Fibroblast of pulmonary artery (primary cell): ENCODE data around the gene FEN1.

Experiments used
- DNase-seq: peaks from one replicate; pipeline ENCODE4 v3.0.0-alpha.2; 2010; ENCODE audit warnings: low read depth
- H3K4me3 ChIP-seq: replicated peaks from 2 replicates; pipeline ENCODE4 v1.5.1; 2011; ENCODE audit warnings: low read depth, mild to moderate bottlenecking, control low read depth, low read length, moderate library complexity
- CTCF ChIP-seq: IDR thresholded peaks from 2 replicates; pipeline ENCODE4 v1.5.1; 2011; ENCODE audit warnings: mild to moderate bottlenecking, control low read depth, low read length, inconsistent platforms; ENCODE audit errors: missing control alignments

The FEN1 gene

DNA sequence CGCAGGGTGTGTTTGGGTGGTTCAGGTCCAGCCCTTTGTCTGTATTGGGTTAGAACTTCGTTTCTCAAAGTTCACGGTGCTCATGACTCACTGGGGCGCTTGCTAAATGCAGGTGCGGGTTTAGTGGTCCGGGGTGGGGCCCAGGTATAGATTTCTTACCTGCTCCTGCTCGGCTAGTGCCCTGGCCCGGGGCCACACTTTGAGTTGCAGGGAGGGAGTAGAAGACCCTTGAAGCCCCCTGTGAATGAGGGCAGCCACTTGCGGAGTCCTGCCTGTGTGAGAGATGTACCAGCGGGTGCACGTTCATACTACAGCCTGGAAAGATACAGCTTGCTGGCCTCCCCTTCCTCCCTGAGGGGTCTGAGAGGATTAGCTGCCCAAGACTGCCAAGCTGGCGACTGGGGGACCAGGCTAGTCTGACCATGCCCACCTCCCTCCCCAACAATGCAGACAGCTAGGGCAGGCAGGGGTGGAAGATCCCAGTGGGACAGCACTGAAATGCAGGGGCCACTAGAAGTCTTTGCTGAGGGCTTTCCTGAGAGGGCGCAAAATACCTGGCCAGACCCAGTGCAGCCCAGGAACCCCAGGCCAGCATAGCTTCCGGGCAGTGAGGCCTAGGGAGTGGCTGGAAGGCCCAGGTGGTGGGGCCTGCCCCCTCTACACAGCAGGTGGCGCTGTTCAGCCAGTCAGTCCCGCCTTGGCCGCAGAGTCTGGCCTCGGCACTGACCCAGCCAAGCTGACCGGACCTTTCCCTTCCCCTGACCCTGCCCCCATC lies 45.3 kb upstream of the FEN1 start:
- peak; percentile 91 for TF ChIP-seq CTCF
- DNase-seq: peak; percentile 74
- no peak overlapping the region for H3K4me3 ChIP-seq

DNA sequence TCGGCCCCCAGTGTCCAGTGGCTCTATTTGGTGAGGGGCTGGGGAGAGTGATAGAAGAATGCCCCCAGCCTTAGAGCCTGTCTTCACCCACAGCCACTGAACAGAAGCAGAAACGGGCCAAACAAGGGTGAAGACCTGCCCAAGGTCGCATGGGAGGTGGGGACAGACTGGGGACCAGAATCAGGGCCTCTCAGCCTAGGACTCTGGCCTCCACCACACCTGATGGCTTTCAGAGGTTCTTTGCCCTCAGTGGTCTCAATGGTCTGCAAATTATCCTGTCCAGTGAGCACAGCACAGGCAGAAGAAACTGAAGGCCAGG lies 44.8 kb upstream of the FEN1 start:
- no peak overlapping the region for H3K4me3 ChIP-seq
- no peak for DNase-seq
- TF ChIP-seq CTCF: no peak

DNA sequence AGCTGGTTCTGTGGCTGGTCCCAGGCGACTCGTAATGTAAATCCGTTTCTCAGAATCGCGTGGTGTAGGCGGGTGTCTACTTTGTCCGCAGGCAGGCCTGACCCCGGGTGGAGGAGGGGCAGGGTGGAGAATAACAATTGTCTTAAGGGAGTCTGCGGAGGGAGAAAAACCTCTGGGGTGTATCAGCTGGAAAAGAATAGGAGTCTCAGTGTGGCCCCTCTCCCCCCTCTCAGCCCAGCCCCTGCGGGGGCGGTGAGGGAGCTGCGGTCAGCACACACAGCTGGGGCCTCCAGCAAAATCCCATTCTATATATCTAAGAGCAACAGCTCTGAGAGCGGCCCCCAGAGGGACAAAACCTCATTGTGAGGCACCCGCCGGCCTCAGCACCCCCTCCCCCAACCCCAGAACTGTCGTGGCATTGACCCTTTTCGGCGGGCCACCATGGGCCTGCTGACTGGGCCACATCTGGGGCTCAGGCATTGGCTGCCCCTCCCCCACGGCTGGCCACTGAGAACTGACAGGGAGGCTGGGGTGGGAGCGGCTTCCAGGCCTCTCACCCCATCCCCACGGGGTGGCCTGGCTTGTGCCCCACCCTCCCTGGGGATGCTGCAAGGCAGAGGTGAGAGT lies 43.0 kb upstream of the FEN1 start:
- no peak overlapping the region for H3K4me3 ChIP-seq
- no peak for TF ChIP-seq CTCF
- DNase-seq: peak; percentile 42

DNA sequence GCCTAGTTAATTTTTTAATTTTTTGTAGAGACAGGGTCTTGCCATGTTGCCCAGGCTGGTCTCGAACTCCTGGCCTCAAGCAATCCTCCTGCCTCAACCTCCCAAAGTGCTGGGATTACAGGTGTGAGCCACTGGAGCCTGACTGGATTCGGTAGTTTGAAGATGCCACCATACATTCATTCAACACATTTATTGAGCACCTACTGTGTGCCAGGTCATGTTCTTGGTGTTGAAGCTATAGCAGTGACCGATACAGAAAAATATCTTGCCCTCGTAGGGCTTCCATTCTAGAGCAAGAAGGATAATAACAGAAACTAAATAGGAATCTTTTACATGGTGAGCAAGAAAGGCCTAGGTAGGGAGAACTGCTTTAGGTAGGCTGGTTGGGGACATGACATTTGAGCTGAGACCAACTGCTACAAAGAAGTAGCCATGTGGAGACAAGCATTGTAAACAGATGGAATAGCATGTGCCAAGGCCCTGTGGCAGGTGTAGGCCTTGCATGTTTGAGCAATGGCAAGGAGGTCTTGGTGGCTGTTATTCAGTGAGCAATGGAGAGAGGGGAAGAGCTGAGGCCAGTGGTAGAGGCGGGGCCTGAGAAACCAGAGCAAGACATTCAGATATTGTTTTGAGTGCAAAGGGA lies 42.0 kb upstream of the FEN1 start:
- no peak for DNase-seq
- TF ChIP-seq CTCF: no peak
- no peak overlapping the region for H3K4me3 ChIP-seq

GRCh38 chr11:61751384-61751783 lies 41.3 kb upstream of the FEN1 start:
- H3K4me3 ChIP-seq: no peak overlapping the region
- DNase-seq: no peak
- no peak for TF ChIP-seq CTCF

DNA sequence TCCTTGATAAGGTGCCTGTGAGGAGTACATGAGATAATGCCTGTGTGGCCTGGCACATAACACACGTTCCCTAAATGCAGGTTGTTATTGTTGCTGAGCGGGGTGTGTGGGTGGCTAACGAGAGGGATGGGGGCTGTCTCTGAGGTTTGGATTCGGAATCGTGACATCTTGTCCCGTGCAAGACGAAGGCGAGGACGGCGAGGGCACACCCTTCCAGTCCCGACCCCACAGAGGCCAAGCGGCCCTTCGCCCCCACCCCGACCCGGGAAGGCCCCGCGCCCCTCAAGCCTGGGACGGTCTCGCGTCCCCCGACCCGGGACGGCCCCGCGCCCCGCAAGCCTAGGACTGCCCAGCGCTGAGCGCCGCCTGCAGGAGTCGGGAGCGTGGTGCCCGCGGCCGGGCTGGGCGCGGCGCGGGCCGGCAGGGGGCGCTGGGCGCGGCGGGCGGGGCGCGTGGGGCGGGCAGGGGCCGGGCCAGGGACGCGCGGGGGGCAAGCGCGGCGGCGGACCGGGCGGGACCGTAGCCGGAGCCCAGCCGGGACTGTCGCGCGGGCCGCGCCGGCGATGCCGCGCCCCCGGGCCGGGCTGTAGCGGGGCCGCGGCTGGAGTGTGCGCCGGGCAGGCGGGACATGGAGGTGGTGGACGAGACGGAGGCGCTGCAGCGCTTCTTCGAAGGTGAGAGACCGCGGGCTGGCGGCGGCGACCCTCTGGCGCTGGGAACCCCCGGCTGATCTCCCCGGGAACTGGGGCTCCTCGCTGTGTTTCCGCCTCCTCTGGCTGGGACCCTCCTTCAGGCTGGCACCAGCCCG lies 40.4 kb upstream of the FEN1 start, which contains the start of gene MYRF:
MYRF (plus strand) TSS at position 520 of the 808 bp plus-strand sequence; CDS start at position 629, 109 bp downstream.
- DNase-seq: peak; percentile 35
- peak; percentile 30 for TF ChIP-seq CTCF
- H3K4me3 ChIP-seq: peak within 1 kb of the TSS; percentile 64
